ACHN (cell line): ENCODE measurements around the gene ZNF592.
A peak's percentile ranks its signal among the peaks of the same experiment; 100 is the strongest.

Experiments
- DNase-seq: peaks from one replicate; pipeline ENCODE4 v3.0.0-alpha.2; 2015
- in situ Hi-C: cut with HindIII; loops from 2 replicates; pipeline ENCODE4 v1.10.0; 2017; ENCODE audit warnings: low sequenced_read_pairs, low pct_ligation_motif_present, low pct_unique_long_range_greater_than_20kb

ZNF592 gene

DNA sequence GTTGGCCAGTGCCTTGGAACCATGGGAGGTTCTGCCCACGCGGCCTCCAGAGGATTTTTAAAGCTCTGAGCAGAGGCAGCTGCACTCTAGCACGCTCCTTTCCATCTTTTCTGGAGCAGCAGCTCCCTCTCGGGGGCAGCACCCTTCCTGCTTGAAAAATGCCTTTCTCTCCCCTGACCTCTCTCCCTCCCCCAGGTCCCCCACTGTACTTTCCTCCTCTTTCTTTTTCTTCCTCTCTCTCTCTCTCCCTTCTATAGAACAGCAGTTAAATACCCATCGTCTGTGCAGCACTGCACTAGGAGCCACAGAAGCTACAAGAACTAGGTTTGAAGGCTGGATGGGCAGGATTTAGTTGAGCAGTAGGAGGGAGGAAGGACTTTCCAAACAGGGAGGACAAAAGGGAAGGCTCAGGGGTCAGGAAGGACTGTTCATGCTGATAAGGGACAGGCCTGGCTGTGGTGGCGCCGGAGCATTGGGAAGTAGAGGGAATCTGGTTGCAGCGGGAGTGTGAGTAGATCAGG lies 73.2 kb downstream of the ZNF592 start:
- in situ Hi-C loops, result no loop called here
- DNase-seq, result no peak

- no peak for DNase-seq
- in situ Hi-C loops, result no loop called here
Measured at GRCh38 chr15:84822653-84823281, 74.4 kb downstream of the ZNF592 start.

DNA sequence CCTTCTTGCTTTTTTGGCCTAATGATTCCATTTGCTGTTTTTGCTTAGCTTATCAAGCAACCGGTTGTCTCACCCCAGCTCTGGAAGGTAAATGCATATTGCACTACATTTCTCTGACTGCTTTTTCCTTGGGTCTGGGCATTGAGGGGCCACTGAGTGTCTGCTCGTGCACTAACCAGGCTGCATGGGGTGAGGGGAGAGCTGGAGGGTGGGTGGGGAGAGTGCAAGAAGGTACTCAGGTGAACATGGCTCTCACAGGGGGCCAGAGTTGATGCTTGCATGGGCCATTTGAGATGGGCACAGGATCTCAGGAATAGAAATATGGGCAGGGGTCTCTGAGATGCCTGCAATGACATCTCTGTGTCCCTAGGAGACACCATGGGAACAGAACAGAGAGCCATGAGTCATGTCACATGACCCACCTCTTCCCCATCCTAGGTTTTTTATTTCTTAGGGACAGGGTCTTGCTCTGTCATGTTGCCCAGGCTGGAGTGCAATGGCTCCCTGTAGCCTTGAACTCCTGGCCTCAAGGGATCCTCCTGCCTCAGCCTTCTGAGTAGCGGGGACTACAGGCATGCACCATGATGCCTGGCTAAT lies 75.0 kb downstream of the ZNF592 start:
- in situ Hi-C loops, result no loop called here
- DNase-seq, result no peak

DNA sequence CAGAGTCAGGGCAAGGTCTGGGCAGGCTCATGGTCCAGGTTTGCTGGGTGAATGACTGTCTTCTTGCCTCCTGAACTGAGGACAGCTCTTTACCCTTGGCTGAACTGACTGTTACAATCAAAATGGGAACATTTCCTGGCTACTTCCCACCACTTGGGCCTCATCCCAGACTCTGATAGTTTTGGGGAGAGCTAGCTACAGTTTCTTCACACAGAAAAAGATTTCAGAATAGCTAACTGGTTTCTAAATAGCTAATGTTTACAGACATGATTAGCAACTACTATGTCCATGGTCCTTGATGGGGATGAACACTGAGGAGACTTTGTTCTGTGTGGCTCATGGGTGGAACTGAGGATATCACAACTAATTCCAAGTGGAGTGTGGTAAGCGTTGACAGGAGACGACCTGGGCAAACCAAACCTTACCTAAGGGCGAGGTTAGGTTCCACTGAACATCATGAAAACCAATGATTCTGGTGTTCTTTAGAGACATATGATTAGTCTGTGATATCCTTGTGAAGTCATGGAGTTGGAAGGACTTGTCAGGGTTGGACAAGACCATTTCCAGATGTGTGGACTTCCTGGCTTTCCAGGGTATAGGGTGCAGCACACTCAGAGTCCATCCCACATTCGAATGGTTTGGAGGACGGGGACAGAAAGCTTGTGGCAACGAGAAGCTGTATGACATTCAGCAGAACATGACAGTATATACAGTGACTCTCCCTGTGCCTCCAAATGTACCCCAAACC lies 76.0 kb downstream of the ZNF592 start:
- no peak for DNase-seq
- in situ Hi-C loops, result no loop called here

DNA sequence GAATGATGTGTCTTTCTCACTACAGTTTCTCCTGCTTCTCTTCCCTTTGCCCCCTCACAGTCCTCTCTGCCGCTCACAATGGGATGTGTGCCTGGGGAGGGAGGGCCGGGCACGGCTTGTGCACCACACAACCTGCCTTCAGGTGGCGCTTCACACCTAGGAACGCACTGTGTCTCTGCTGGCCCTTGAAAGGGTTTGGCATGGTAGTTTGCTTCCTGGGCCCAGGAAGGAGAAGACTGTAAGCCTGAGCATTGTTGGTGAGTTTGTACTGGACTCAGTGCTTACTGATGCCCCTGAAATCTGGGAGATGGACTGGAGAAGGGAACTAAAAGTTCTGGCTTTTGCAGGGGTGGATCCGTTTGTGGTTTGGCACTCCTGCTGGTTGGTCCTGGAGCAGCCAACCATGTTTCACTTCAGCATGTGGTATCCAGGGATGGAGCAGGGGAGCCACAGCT lies 78.0 kb downstream of the ZNF592 start:
- in situ Hi-C loops, result no loop called here
- peak; percentile 10 for DNase-seq

DNA sequence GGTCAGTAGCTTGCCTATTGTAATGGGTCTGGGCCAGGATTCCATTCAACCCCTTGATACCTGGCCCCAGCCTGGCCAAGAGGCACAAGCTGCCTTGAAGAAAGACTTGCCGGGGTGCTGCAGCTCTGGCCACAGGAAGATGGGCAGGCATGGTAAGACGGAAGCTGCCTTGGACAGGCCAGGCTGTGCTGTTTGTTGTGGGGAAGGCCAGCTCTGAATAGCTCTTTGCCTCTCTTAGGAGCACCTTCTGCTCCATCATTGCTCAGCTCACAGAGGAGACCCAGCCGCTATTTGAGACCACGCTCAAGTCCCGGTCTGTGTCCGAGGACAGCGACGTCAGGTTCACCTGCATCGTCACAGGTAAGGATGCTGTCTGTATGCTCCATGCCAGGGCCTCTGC lies 78.9 kb downstream of the ZNF592 start:
- in situ Hi-C loops, result no loop called here
- DNase-seq, result no peak

GRCh38 chr15:84828086-84828908 lies 79.9 kb downstream of the ZNF592 start:
- in situ Hi-C loops, result no loop called here
- no peak for DNase-seq

- DNase-seq, result no peak
- in situ Hi-C loops, result no loop called here
Measured at GRCh38 chr15:84829428-84829827, 81.0 kb downstream of the ZNF592 start.

DNA sequence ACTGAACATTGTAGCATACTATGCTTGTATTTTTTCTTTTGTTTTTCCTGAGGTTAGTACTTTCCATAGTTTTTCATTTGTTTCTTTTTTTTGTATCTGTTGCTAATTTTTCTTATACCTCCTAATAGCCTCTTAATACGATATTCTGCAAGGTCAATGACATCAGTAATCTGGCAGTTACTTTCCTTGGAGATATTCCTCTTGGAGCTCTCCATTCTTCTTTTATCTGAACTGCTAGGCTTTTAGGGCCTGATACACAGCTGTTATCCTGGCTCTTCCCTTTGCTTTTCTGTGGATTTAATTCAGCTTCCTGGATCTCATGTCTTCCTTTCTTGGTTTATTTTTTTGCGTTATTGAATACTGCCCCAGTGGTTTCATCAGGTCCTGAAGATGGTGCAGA lies 81.6 kb downstream of the ZNF592 start:
- in situ Hi-C loops, result no loop called here
- DNase-seq, result no peak

DNA sequence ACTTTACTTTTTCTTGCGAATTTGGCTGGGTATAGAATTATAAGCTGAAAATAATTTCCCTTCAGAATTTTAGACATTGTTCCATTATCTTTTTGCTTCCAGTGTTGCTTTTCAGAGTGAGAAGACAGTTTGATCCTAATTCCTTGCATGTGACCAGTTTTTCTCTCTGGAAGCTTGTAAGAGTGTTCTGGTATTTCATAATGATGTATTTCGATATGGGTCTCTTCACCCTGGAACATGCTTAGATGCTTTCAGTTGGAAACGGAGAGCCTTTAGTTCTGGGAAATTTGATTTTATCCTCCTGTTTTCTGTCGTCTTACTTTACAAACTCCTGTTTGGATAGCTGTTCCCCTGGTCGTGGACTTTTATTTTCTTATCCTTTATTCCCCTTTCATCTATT lies 82.6 kb downstream of the ZNF592 start:
- in situ Hi-C loops, result no loop called here
- DNase-seq, result no peak

DNA sequence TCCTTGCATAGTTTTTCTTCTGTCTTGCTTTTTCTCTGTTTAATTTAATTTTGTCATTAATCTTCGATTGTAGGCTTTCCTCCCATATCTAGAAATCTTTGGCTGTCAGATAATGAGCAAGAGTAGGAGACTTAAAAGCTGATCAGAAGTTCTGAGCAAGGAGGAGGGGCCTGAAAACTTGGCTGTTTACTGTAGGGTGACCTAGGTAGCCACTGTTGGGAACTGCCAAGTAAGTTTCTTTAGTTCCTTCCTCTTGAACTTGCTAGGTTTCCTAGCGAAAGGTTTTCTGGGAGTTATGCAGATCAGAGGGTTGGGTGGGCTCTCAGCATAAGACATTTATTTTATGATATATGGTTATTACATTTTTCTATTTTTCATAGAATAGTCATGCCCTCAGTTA lies 83.2 kb downstream of the ZNF592 start:
- no peak for DNase-seq
- in situ Hi-C loops, result no loop called here

- DNase-seq, result no peak
Measured at GRCh38 chr15:84832448-84833040, 84.2 kb downstream of the ZNF592 start.

GRCh38 chr15:84833447-84834228 lies 85.2 kb downstream of the ZNF592 start:
- in situ Hi-C loops, result no loop called here
- no peak for DNase-seq

More at GRCh38 chr15:84832448-84833040, 84.2 kb downstream of the ZNF592 start:
- in situ Hi-C loops, result no loop called here

DNA sequence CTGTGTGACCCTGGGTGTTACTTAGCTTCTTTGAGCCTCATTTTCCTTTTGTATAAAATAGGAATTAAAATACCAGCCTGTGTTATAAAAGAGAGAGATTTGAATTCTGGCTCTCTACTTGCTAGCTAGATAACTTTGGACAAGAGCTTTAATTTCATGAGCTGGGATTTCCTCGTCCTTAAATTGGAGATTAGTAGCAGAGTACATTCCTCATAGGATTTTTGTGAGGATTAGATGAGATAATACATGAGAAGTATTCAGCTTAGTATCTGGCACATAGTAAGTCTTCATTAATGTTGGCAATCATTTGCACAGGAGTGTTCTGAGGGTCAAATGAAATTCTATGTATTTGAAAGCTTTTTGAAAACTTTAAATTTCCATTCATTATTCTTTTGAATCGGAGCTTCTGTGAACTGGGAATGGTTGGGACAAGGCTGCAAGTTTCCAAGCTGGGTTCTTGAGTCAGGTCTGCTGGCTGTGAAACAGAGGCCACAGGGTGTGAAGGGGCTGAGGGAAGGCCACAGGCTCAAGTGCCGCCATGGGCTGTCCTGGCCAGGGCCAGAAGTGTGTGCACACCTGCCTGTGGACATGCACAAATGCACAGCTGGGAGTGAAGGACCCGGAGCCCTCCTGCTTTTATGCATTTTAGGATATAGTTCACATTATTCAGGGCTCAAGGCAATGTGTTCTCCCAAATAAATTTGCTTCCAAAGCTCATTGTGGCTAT lies 86.0 kb downstream of the ZNF592 start:
- in situ Hi-C loops, result no loop called here
- DNase-seq, result no peak

GRCh38 chr15:84834969-84835368 lies 86.6 kb downstream of the ZNF592 start:
- no peak for DNase-seq
- in situ Hi-C loops, result no loop called here

DNA sequence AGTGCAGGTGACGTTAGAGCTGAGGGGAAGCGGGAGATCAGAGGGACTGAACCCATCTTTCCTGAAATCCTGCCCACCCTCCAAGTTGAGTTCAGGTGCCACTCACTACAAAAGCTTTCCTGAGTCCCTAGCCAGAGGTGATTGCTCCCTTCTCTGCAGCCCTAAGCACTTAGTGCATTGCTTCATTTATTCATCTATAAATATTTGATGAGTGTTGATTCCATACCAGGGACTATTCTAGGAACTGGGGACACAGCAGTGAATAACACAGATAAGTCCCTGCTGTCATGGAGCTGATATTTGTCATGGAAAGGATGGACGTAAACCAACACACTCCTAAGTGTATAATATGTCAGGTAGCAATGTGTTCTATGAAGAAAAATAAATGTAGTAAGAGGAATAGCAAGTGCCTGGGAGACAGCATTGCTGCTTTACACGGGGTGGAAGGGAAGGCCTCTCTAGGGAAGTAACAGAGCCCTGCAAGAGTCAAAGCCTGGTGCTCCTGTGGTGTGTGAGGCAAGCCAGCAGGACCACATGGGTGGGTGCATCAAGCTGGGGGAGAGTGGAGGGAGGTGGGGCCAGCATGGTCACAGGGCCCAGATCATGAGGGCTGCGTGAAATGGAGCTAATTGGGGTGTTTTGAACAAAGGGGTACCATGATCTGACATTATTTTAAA lies 87.4 kb downstream of the ZNF592 start:
- DNase-seq, result no peak
- in situ Hi-C loops, result no loop called here

- in situ Hi-C loops, result no loop called here
Measured at GRCh38 chr15:84836844-84837243, 88.5 kb downstream of the ZNF592 start.

More at GRCh38 chr15:84836844-84837243, 88.5 kb downstream of the ZNF592 start:
- no peak for DNase-seq
